Glomerular endothelial cell (primary cell): ENCODE measurements around the gene TEX48. TPM values are rescaled to one million over a fixed set of nuclear protein-coding genes. Genes with fewer than 3 reads are reported as not detected.

Source experiments
- DNase-seq: peaks from one replicate; pipeline ENCODE4 v3.0.0-alpha.2; 2011; ENCODE audit warnings: low read depth, low spot score; ENCODE audit errors: extremely low read depth
- total RNA-seq: library from RNA; depleted of rRNA; stranded (reverse); fragments of >200 nt; gene quantifications from 2 replicates; pipeline ENCODE4 v1.2.3, GENCODE V29; 2015

Gene TEX48
- total RNA-seq, 1 donor from 2014 or later, result not detected

GRCh38 chr9:114694146-114694545, 12.2 kb upstream of the TEX48 start:
- DNase-seq, result no peak

GRCh38 chr9:114693248-114693855, 11.4 kb upstream of the TEX48 start:
- no peak for DNase-seq

- no peak for DNase-seq
Measured at GRCh38 chr9:114691956-114692295, 9.9 kb upstream of the TEX48 start.

- DNase-seq, result no peak
Measured at GRCh38 chr9:114691046-114691955, 9.3 kb upstream of the TEX48 start.

GRCh38 chr9:114690308-114690707, 8.3 kb upstream of the TEX48 start:
- DNase-seq, result no peak

GRCh38 chr9:114689813-114690212, 7.8 kb upstream of the TEX48 start:
- DNase-seq, result no peak

GRCh38 chr9:114688909-114689610, 7.1 kb upstream of the TEX48 start:
- no peak for DNase-seq

- no peak for DNase-seq
Measured at GRCh38 chr9:114688379-114688778, 6.4 kb upstream of the TEX48 start.

GRCh38 chr9:114687034-114687433, 5.0 kb upstream of the TEX48 start:
- DNase-seq, result no peak

- DNase-seq, result no peak
Measured at GRCh38 chr9:114685951-114686350, 4.0 kb upstream of the TEX48 start.

GRCh38 chr9:114684036-114684435, 2.0 kb upstream of the TEX48 start:
- DNase-seq, result no peak

GRCh38 chr9:114682846-114683245, 854 bp upstream of the TEX48 start:
- DNase-seq, result no peak

- DNase-seq, result no peak
Measured at GRCh38 chr9:114680259-114681001, 1.6 kb downstream of the TEX48 start.

- no peak for DNase-seq
Measured at GRCh38 chr9:114678795-114679194, 3.2 kb downstream of the TEX48 start.

GRCh38 chr9:114678130-114678529, 3.9 kb downstream of the TEX48 start:
- DNase-seq, result no peak

GRCh38 chr9:114677418-114677817, 4.6 kb downstream of the TEX48 start:
- DNase-seq, result peak; percentile 94

GRCh38 chr9:114676901-114677300, 5.1 kb downstream of the TEX48 start:
- no peak for DNase-seq

- DNase-seq, result no peak
Measured at GRCh38 chr9:114674798-114675540, 7.0 kb downstream of the TEX48 start.

GRCh38 chr9:114674076-114674797, 7.8 kb downstream of the TEX48 start:
- DNase-seq, result no peak

- no peak for DNase-seq
Measured at GRCh38 chr9:114671605-114672004, 10.4 kb downstream of the TEX48 start.
